ENCODE results near the gene CHAMP1. TPM values are rescaled to one million over a fixed set of nuclear protein-coding genes. Genes with fewer than 3 reads are reported as not detected.

The CHAMP1 gene
- total and polyA plus RNA-seq, 2 experiments from 2014 or later: 26.9 to 33.5 TPM

DNA sequence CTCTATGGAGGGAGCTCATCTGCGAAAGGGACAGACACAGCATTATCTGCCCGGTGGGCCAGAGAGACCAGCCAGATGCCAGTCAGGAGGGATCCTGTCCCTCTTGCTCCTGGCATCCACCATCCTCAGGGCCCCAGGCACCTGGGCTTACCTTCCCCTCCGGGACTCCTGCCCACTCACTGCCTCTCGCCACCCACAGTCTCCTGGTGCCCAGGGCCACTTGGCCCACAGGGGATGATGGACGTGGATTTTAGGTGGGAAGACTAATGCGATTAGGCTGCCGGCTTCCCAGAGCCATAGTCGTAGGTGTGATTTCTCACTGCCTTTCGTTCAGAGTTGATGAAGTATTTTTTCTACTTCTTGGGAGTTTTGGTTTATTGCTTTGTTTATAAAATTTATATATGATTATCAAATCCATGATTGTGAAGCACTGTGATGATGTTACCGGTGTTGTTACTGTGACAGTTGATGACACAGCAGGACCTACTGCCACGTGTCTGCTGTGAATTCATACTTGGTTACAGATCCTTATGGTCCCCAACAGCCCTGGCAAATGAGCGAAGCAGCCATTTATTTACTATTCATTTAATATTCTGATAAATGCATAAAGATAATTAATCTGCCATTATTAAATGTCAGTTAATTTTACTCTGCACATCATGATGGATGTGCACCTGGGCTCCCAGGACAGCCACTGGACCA is 14.5 kb upstream of the CHAMP1 start:
- in situ Hi-C loops (cut with MboI): no loop called here
- TF ChIP-seq EZH2 (IDR thresholded peaks at IDR 0.05; ENCODE audit: insufficient read depth, poor library complexity, severe bottlenecking): no peak
- no peak for TF ChIP-seq EZH2phosphoT487 (IDR thresholded peaks at IDR 0.05; ENCODE audit: insufficient read depth, low read depth)
- H3K4me1 ChIP-seq (ENCODE audit: insufficient read depth): peaks cover 9% of the 10 kb centered on the region
- H3K36me3 ChIP-seq (ENCODE audit: low read depth): peaks cover 26% of the 10 kb centered on the region
- no peak for DNase-seq
- H3K9ac ChIP-seq: no peak overlapping the region
- H3K27ac ChIP-seq: no peak overlapping the region
- H3K27me3 ChIP-seq (replicated peaks; ENCODE audit: insufficient read depth): no peaks in the 10 kb centered on the region
- no peaks in the 10 kb centered on the region for H3K9me2 ChIP-seq (ENCODE audit: insufficient read depth)
- H3K9me3 ChIP-seq (ENCODE audit: low read depth): no peaks in the 10 kb centered on the region
- H3K4me2 ChIP-seq (ENCODE audit: unreplicated experiment): no peak overlapping the region
- H3K79me2 ChIP-seq (ENCODE audit: insufficient read depth): peaks cover 43% of the 10 kb centered on the region
- WGBS, 2 experiments (ENCODE audit: low coverage in 1 of 2, low lambda C conversion rate in 2 of 2, missing lambda C conversion rate in 2 of 2): 96 to 98% methylated on average over 12 of the region's 12 CpGs
- peaks cover 19% of the 10 kb centered on the region for H3F3A ChIP-seq (ENCODE audit: insufficient read depth)
- no peaks in the 10 kb centered on the region for H4K20me1 ChIP-seq (ENCODE audit: insufficient read depth)
- H3K4me3 ChIP-seq: no peak overlapping the region
- no peak overlapping the region for H2AFZ ChIP-seq

DNA sequence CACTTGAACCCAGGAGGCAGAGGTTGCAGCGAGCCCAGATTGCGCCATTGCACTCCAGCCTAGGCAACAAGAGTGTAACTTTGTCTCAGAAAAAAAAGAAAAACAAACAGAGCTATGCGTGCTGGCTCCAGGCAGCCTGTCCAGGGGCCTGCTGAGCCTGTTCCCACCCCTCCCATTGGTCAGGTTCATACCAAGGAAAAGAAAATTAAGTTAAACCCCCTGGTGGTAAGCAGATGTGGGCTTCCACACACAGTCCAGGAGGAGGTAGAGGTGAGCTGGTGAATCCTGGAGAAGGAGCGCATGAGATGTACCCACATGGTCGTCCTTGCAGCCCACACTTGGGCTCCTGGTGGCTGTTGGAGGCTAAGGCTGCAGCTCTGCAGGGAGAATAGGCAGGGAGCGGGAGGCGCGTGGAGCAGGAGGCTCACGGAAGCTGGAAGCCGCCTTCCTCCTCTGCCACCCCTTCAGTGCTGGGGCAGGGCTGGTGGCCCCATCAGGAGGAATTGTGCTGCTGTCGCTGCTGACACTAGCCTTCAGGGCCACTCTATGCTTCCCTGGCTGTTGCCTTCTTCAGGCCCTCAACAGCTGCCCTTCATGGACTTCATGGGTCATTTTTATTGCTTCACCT is 10.5 kb upstream of the CHAMP1 start:
- in situ Hi-C loops (cut with MboI): no loop called here
- DNase-seq: no peak
- no peaks in the 10 kb centered on the region for H3K9me2 ChIP-seq (ENCODE audit: insufficient read depth)

DNA sequence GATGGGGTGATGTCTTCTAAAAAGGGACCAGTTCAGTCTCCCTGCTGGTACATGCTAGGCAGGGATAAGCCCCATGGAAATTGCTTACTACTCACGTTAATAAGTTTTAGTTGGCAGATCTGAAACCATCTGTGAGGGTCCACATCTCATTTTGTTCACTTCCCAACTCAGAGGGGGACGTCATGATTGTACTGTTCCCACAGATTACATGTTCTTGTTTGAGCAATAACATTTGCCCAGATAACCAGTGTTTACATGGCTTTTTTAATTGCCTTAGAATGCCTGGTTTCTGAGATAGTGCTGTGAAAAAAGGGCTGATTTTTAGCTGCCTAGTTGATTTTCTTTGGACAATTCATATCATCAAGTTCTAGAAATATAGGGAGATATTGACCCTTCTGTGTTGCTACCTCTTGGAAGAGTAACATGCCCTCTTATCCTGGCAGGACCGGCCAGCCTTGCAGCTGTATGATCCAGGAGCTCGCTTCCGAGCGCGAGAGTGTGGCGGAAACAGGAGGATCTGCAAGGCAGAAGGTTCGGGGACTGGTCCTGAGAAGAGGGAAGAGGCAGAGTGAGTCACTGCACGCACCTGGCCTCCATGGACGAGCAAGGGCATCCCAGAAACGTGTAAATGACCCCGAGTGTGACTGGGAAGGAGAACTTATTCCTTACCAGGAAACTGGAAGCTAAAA is 9.8 kb upstream of the CHAMP1 start:
- no peak overlapping the region for H3K9ac ChIP-seq
- peaks cover 7% of the 10 kb centered on the region; the same call in 1 of the 2 replicates for H3K79me2 ChIP-seq (ENCODE audit: insufficient read depth)
- H3K9me3 ChIP-seq (ENCODE audit: low read depth): no peaks in the 10 kb centered on the region
- no peak for TF ChIP-seq EZH2 (IDR thresholded peaks at IDR 0.05; ENCODE audit: insufficient read depth, poor library complexity, severe bottlenecking)
- no peak for TF ChIP-seq EZH2phosphoT487 (IDR thresholded peaks at IDR 0.05; ENCODE audit: insufficient read depth, low read depth)
- peaks cover 29% of the 10 kb centered on the region for H3K36me3 ChIP-seq (ENCODE audit: low read depth)
- in situ Hi-C loops (cut with MboI): no loop called here
- H3F3A ChIP-seq (ENCODE audit: insufficient read depth): no peaks in the 10 kb centered on the region
- DNase-seq: no peak
- no peaks in the 10 kb centered on the region for H3K4me1 ChIP-seq (ENCODE audit: insufficient read depth)
- no peak overlapping the region for H3K27ac ChIP-seq
- WGBS, 2 experiments (ENCODE audit: low coverage in 1 of 2, low lambda C conversion rate in 2 of 2, missing lambda C conversion rate in 2 of 2): 92 to 94% methylated on average over 12 to 13 of the region's 13 CpGs
- no peak overlapping the region for H3K4me2 ChIP-seq (ENCODE audit: unreplicated experiment)
- H4K20me1 ChIP-seq (ENCODE audit: insufficient read depth): no peaks in the 10 kb centered on the region
- H3K9me2 ChIP-seq (ENCODE audit: insufficient read depth): no peaks in the 10 kb centered on the region
- H3K27me3 ChIP-seq (replicated peaks; ENCODE audit: insufficient read depth): no peaks in the 10 kb centered on the region
- H3K4me3 ChIP-seq: no peak overlapping the region
- H2AFZ ChIP-seq: no peak overlapping the region

More for the DNA sequence above, 10.5 kb upstream of the CHAMP1 start:
- Histone ChIP-seq H3K27me3 (replicated peaks; ENCODE audit: insufficient read depth) (no peaks in the 10 kb centered on the region), H3K27ac (no peak overlapping the region), H3K36me3 (ENCODE audit: low read depth) (peaks cover 30% of the 10 kb centered on the region), H3K4me1 (ENCODE audit: insufficient read depth) (no peaks in the 10 kb centered on the region), H3K4me3 (no peak overlapping the region), H3K79me2 (ENCODE audit: insufficient read depth) (peaks cover 12% of the 10 kb centered on the region), H2AFZ (no peak overlapping the region), H3F3A (ENCODE audit: insufficient read depth) (no peaks in the 10 kb centered on the region), H3K4me2 (ENCODE audit: unreplicated experiment) (no peak overlapping the region), H3K9me3 (ENCODE audit: low read depth) (no peaks in the 10 kb centered on the region), H4K20me1 (ENCODE audit: insufficient read depth) (no peaks in the 10 kb centered on the region), H3K9ac (no peak overlapping the region)
- TF ChIP-seq EZH2 (IDR thresholded peaks at IDR 0.05; ENCODE audit: insufficient read depth, poor library complexity, severe bottlenecking) (no peak), EZH2phosphoT487 (IDR thresholded peaks at IDR 0.05; ENCODE audit: insufficient read depth, low read depth) (no peak)
- WGBS, 2 experiments (ENCODE audit: low coverage in 1 of 2, low lambda C conversion rate in 2 of 2, missing lambda C conversion rate in 2 of 2): 82 to 89% methylated on average over 10 to 11 of the region's 11 CpGs

DNA sequence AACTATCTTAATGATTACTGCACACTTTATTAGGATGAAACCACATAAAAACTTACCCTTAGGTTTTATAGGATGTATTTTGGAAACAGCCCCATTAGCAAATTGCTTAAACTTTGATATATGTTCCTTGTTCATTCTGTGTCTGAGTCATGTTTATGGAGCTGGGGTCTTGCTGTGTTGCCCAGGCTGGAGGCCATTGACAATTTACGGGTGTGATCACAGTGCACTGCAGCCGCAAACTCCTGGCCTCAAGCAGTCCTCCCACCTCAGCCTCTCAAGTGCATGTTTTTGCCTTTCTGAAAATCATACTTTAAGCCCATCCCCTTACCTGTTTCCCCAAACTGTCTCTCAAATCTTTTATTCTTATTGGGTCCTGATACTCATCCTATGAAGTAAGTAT is 5.2 kb upstream of the CHAMP1 start:
- WGBS, 2 experiments (ENCODE audit: low coverage in 1 of 2, low lambda C conversion rate in 2 of 2, missing lambda C conversion rate in 2 of 2): 86 to 88% methylated on average over 2 of the region's 2 CpGs
- no peak overlapping the region for H3K4me3 ChIP-seq
- H3K36me3 ChIP-seq (ENCODE audit: low read depth): peaks cover 17% of the 10 kb centered on the region
- in situ Hi-C loops (cut with MboI): no loop called here
- no peak overlapping the region for H2AFZ ChIP-seq
- H3K79me2 ChIP-seq (ENCODE audit: insufficient read depth): no peaks in the 10 kb centered on the region
- H3K4me2 ChIP-seq (ENCODE audit: unreplicated experiment): no peak overlapping the region
- TF ChIP-seq EZH2 (IDR thresholded peaks at IDR 0.05; ENCODE audit: insufficient read depth, poor library complexity, severe bottlenecking) (no peak), EZH2phosphoT487 (IDR thresholded peaks at IDR 0.05; ENCODE audit: insufficient read depth, low read depth) (no peak)
- no peaks in the 10 kb centered on the region for H3K9me2 ChIP-seq (ENCODE audit: insufficient read depth)
- no peaks in the 10 kb centered on the region for H3K27me3 ChIP-seq (replicated peaks; ENCODE audit: insufficient read depth)
- DNase-seq: no peak
- no peak overlapping the region for H3K27ac ChIP-seq
- H3K9me3 ChIP-seq (ENCODE audit: low read depth): no peaks in the 10 kb centered on the region
- peaks cover 17% of the 10 kb centered on the region for H3K4me1 ChIP-seq (ENCODE audit: insufficient read depth)
- H3F3A ChIP-seq (ENCODE audit: insufficient read depth): peaks cover 25% of the 10 kb centered on the region
- no peaks in the 10 kb centered on the region for H4K20me1 ChIP-seq (ENCODE audit: insufficient read depth)
- H3K9ac ChIP-seq: no peak overlapping the region
